SH-SY5Y (cell line): ENCODE data around the gene MTHFD2L.

Experiments used
- GATA2 ChIP-seq: IDR thresholded peaks from 2 replicates; pipeline ENCODE4 v1.6.1; 2011; ENCODE audit warnings: mild to moderate bottlenecking, low read depth, low read length
- GATA3 ChIP-seq: IDR thresholded peaks from 2 replicates; pipeline ENCODE4 v1.6.1; 2011; ENCODE audit warnings: low read depth, mild to moderate bottlenecking, low read length, moderate library complexity

The MTHFD2L gene

DNA sequence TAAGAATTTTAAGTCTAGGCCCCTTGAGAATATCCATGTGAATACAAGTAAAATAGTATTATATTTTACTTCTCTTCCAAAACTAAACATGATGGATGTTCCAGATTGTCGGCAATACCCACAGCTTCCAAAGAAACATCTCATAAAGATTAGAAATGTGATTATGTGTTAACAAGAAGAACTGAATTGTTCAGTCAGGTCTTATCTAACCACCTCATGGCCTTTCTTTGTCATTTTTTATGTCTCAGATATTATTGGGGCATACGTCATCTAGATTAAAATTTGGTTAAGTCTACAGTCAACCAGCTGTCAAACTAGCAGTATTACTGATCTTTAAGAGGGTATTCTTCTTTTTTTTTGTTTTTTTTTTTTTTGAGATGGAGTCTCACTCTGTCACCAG is 160.4 kb downstream of the MTHFD2L start:
- TF ChIP-seq GATA2 = no peak
- TF ChIP-seq GATA3 = no peak

GRCh38 chr4:74319470-74319869 is 161.6 kb downstream of the MTHFD2L start:
- TF ChIP-seq GATA2 = no peak
- no peak for TF ChIP-seq GATA3

DNA sequence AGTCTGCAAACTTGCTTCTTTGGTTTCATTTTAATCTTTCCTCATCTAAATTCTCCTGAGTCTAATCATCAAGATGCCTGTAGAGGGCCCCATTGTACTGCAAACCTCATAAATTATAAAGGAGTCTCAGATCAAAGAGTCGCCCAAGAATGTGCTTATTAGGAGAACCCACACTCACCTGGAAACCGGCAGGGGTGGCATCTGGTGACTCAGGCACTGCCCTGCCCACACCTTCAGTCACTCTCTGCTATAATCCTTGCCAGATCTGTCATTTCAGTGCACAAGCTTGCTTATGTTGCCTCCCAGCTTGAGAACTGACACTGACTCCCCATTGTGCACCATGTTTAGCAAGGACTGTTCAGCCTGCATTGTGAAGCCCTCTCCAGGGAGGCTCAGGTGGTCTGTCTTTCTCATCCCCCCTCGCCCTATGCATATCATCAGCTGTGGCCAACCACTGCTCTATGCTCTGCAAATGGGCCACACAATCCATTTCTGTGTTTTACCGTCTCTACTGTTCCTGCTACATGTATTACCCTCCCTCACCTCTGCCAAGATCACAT is 162.7 kb downstream of the MTHFD2L start:
- TF ChIP-seq GATA2 (no peak), GATA3 (no peak)

GRCh38 chr4:74322301-74322700 is 164.4 kb downstream of the MTHFD2L start:
- no peak for TF ChIP-seq GATA2
- TF ChIP-seq GATA3 = no peak

GRCh38 chr4:74323663-74324062 is 165.7 kb downstream of the MTHFD2L start:
- TF ChIP-seq GATA2 (no peak), GATA3 (no peak)

DNA sequence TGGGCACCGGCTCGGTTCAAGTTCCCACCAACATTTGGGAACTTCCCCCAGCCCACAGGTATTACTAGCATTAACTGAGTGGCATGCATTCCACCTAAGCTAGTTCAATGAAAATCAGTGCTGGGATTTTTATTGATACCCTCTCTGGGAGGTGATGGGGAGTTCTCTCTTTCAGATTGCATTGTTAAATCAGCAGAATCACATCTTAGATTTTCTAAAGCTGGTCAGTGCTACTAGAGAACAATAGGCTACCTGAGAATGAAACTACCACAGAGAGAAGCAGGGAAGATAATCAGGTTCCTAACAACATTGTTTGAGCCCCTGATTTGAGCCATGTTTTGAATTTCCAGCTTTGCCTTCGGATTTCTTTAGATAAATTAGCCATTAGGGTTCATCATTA is 166.3 kb downstream of the MTHFD2L start:
- TF ChIP-seq GATA2 (no peak), GATA3 (no peak)

- no peak for TF ChIP-seq GATA2
- TF ChIP-seq GATA3 = no peak
These were observed 168.0 kb downstream of the MTHFD2L start for GRCh38 chr4:74325886-74326285.

DNA sequence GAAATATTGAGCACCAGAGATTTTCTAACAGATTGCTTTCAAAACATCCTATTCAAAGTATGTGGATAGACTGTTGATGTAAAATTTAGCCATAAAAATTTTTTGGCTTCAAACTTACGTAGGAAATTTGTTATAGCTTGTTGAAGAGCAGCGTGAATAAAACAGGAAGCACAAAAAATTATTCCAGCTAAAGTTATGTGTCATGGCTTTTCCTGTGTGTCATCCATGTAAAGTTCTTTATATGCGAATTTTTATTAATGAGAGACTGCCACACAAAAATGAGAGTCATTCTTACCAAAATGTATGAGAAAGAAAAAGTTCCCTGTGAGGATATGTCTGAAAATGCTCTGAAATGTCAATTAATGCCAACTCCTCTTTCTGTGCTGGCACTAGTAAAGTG is 169.8 kb downstream of the MTHFD2L start:
- TF ChIP-seq GATA2 (no peak), GATA3 (no peak)

- TF ChIP-seq GATA2 (no peak), GATA3 (no peak)
These were observed 170.6 kb downstream of the MTHFD2L start for GRCh38 chr4:74328501-74328900.

GRCh38 chr4:74329307-74329706 is 171.4 kb downstream of the MTHFD2L start:
- TF ChIP-seq GATA2 (no peak), GATA3 (no peak)

- no peak for TF ChIP-seq GATA3
- TF ChIP-seq GATA2 = no peak
These were observed 172.4 kb downstream of the MTHFD2L start for GRCh38 chr4:74330295-74330750.

DNA sequence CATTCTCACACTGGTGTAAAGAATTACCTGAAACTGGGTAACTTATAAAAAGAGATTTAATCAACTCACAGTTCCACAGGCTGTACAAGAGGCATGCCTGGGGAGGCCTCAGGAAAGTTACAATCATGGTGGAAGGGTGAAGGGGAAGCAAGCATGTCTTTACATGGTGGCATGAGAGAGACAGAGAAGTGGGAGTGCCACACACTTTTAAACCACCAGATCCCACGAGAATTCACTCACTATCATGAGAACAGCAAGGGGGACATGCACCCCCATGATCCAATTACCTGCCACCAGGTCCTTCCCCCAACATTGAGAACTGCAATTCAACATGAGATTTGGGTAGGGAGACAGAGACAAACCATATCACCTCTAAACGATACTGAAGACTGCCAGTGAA is 173.3 kb downstream of the MTHFD2L start:
- TF ChIP-seq GATA3 (no peak), GATA2 (no peak)

DNA sequence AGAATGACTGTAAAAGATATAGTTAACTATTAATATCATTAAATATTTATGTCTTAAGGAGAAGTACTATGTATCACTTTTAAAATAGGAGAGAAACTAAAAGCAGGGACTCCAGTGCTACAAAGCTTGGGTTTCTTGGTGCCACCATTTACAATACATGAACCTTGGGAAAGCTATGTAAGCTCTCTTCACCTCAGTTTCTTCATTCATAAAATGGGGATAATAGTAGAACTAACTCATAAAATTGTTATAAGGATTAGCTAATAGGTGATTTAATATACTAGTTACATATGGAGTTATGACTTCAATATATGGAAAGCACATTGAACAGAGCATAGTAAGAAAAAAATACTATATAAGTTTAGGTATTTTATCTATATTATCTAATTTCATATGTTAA is 174.0 kb downstream of the MTHFD2L start:
- no peak for TF ChIP-seq GATA2
- no peak for TF ChIP-seq GATA3

- TF ChIP-seq GATA2 (no peak), GATA3 (no peak)
These were observed 176.7 kb downstream of the MTHFD2L start for GRCh38 chr4:74334636-74335035.

DNA sequence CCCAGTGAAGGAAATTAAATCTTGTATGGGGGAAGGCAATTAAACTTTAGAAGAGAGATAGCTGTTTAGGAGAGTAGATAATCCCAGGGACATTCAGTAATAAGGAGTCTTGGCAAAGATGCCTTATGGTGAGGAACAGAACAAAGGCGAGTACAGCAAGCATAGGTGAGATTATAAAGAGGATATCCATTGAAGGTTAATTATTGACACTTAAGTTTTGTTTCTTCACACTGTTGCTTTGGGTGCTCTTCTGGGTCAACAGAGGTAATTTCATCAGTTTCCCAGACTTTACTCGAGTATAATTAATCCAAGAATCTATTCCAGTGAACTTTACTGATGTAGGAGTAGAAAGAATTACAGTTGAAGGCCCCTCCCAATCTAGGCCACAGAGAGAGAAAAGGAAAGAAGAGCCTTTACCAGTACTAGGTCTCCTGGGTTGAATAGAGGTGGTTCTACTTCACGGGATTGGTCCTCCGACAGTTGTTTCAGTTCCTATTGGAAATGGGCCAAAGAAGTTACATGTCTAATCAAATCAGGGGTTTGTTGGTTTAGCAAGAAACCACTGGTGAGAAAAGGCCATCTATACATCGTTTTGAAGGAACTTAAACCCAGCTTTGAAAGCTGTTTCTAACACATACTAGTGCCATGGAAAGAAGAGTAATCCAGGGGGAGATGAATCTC is 177.6 kb downstream of the MTHFD2L start:
- TF ChIP-seq GATA3 (no peak), GATA2 (no peak)

DNA sequence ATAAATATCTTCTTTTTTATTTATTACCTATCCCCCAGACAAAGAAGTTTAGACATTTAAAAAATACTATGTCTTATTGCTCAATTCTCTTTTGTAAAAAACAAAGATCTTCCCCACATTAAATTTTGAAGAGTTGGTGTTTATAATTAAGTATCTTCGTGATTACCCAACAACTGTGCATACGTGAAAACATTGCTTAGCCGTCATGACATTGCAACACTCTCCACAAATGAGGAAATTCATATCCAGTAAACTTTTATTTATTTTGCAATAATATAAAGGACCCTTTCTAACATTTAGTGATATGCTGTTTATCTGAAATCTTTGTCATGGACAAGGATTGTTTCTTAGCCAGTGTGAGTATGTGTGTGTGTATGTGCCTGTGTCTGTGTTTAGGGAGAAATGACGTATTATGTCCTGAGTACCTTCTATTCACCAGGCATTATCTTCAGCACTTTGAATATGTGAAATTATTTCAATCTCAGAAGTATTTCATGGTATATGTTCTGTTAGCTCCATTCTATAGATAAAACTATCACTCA is 180.9 kb downstream of the MTHFD2L start:
- TF ChIP-seq GATA3 = no peak
- TF ChIP-seq GATA2 = no peak
